Measurements from ENCODE around the gene CSPG5.

CSPG5 gene, protein sequence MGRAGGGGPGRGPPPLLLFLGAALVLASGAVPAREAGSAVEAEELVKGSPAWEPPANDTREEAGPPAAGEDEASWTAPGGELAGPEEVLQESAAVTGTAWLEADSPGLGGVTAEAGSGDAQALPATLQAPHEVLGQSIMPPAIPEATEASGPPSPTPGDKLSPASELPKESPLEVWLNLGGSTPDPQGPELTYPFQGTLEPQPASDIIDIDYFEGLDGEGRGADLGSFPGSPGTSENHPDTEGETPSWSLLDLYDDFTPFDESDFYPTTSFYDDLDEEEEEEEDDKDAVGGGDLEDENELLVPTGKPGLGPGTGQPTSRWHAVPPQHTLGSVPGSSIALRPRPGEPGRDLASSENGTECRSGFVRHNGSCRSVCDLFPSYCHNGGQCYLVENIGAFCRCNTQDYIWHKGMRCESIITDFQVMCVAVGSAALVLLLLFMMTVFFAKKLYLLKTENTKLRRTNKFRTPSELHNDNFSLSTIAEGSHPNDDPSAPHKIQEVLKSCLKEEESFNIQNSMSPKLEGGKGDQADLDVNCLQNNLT

GRCh38 chr3:47578691-47579632 is at the start of gene CSPG5:
Gene CSPG5, minus strand, starts transcription at chr3:47578865. Its CDS starts 172 bp downstream, at chr3:47578693.
- DNase-seq = no peak

GRCh38 chr3:47628426-47628825 is 49.8 kb upstream of the CSPG5 start:
- DNase-seq = no peak

GRCh38 chr3:47622671-47623461 is 44.2 kb upstream of the CSPG5 start:
- no peak for DNase-seq

GRCh38 chr3:47617086-47618010 is 38.7 kb upstream of the CSPG5 start:
- no peak for DNase-seq

- no peak for DNase-seq
These were observed 36.1 kb upstream of the CSPG5 start for GRCh38 chr3:47614788-47615187.

DNA sequence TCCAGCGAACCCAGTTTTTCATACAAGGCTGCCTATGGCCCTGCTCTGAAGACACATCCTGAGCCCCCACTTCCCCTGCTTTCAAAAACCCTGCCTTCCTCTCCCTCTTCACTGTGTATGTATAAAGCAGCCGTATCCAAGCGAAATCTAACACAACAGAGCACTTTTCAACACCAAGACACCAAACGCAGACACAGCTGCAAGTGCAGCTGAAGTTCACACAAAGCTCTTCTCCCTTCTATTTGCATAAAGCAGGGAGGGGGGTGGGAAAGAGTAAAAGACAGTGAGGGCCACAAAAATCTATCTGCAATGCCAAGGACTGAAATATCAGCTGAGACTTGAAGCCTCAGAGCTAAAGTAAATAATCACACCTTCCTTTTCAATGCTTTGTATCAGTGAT is 35.1 kb upstream of the CSPG5 start:
- DNase-seq = no peak

GRCh38 chr3:47612879-47613278 is 34.2 kb upstream of the CSPG5 start:
- DNase-seq = no peak

DNA sequence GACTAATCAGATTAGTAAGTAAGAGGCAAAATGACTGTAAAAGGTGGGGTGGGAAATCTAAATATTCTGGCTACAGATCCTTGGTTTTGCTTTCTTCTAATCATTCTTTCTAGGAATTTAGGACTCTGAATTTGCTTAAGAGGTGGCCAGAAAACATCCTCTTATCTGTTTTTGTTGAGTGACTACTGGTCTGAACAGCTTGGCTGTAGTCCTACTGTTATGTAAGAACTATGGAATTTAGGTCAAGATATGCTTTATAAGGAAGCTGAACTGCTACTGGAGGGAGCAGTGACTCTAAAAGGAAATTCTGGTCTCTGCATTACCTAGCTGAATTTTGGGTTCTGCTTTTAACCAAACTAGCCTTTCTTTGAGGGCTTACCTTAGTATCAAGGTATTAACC is 33.5 kb upstream of the CSPG5 start:
- no peak for DNase-seq

DNA sequence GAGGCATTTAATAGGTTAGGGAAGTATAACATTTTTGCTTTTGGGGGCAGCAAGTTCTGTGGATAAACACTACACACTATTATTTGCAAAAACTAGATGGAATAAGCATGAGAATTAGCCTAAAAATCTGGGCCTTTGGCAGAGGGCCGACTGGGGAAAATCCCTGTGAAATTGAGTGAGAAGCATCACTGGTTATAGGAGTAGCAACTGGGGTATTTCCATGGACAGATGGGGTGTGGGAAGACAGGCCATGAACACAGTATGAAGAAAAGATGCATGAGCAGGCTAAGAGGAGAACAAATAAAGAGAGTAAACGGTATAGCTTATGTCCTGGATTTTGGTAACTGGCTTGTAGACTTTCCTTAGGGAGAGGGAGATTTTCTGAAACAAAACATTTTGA is 32.9 kb upstream of the CSPG5 start:
- no peak for DNase-seq

DNA sequence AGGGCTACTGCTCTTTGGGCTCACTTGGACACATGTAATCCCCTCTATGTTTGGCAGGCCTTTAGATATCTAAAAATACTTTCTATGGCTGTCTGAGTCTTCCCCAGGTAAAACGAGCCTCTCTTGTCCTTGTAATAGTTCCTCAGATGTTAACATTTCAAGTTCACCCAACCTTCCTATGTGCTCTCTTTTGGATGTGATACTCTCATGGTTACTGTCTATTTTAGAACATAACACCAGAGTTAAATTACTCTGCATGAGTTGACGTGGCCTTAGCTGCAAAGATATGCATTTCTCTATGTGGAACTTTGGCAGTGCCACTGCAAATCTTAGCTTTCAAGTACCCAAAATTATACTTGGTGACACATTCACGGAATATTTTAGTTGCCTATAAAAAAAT is 31.9 kb upstream of the CSPG5 start:
- DNase-seq = no peak

GRCh38 chr3:47607335-47607734 is 28.7 kb upstream of the CSPG5 start:
- no peak for DNase-seq

- no peak for DNase-seq
These were observed 27.5 kb upstream of the CSPG5 start for GRCh38 chr3:47606165-47606564.

- DNase-seq = no peak
These were observed 27.0 kb upstream of the CSPG5 start for GRCh38 chr3:47605652-47606051.

- DNase-seq = no peak
These were observed 25.5 kb upstream of the CSPG5 start for GRCh38 chr3:47604145-47604544.

DNA sequence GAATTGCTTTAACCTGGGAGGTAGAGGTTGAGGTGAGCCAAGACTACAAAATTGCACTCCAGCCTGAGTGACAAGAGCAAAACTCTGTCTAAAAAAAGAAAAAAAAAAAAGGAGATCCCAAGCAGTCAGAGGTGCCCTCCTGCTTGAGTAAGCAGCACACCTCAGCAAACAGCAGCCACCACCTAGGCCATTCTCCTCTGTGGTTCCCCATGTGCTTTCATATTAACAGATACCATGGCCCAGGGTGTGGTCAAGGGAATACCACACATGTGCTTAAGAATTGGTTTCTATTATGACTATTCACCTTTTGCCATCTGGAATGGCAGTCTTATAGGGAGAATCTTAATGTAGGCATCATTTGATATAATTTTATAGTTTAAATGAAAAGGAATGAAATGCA is 24.7 kb upstream of the CSPG5 start:
- no peak for DNase-seq

DNA sequence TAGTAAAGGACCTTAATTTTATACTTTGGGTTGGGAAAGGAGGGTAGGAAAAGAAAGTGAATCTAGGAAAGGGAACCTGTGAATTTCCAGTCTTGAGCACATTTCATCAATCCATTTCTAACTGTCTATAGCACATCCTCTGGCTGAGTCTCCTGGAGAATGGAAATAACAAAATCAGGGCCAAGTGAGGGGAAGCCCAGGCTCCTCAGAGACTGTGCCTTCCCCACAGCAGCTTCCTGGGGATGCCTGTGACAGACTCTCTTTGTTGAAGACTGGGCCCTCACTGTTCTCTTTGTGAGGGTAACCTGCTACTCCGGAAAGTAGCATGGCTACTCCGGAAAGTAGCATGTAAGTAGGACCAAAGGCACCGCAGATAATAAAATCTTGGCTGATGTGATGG is 22.6 kb upstream of the CSPG5 start:
- DNase-seq = no peak

GRCh38 chr3:47594792-47595191 is 16.1 kb upstream of the CSPG5 start:
- DNase-seq = no peak

DNA sequence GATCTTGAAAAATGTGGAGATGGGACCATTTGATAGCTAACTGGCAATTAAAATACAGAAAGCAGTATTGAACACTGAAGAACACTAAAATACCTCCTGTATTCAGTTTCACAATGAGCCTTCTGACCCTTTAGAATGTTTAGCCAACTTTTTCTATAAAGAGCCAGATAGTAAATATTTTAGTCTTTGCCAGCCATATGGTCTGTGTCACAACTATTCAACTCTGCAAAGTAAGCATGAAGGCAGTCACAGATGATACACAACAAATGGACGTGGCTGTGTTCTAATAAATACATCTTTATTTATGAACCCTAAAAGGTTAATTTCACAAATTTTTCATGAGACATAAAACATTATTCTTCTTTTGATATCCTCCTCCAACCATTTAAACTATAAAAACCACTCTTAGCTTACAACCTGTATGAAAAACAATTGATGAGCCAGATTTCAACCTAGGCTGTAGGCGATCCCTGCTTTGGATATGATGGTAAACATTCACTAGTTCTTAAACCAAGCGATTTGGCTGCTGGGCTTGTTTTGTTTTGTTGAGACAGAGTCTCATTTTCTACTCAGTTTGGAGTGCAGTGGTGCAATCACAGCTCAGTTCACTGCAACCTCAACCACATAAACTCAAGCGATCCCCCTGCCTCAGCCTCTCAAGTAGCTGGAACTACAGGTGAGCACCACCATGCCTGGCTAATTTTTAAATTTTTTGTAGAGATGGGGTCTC is 13.6 kb upstream of the CSPG5 start:
- DNase-seq = no peak

GRCh38 chr3:47590216-47590615 is 11.6 kb upstream of the CSPG5 start:
- no peak for DNase-seq

GRCh38 chr3:47588587-47588986 is 9.9 kb upstream of the CSPG5 start:
- DNase-seq = no peak

GRCh38 chr3:47588053-47588452 is 9.4 kb upstream of the CSPG5 start:
- DNase-seq = no peak
